SK-N-SH (cell line): Measurements from ENCODE around the gene FLRT1. TPM values are rescaled to one million over a fixed set of nuclear protein-coding genes. Genes with fewer than 3 reads are reported as not detected.

ENCODE experiments used
- CTCF ChIA-PET: fragments of 300-600, 350-600 bp; formaldehyde crosslinking; extraction: SDS; loops from one replicate; lab custom pipeline; 2021; lab: Yijun Ruan, JAX
- POLR2A ChIA-PET: fragments of 350-600 bp; sonication (Branson Sonifier 250); formaldehyde crosslinking; extraction: SDS; loops from one replicate; lab custom pipeline; 2020; ENCODE audit warnings: antibody characterized with exemption, inconsistent platforms; lab: Yijun Ruan, JAX
- DNase-seq: peaks from one replicate; pipeline ENCODE4 v3.0.0; 2012
- H2AFZ ChIP-seq: fragments of 200-600 bp; sonication (generic); 2 replicates; pipeline ENCODE4 v1.8.1; 2016; ENCODE audit warnings: antibody characterized with exemption, mild to moderate bottlenecking, low read depth
- H3F3A ChIP-seq: fragments of 200-600 bp; sonication (generic); replicated peaks from 2 replicates; pipeline ENCODE3; 2016; ENCODE audit warnings: antibody characterized with exemption, mild to moderate bottlenecking; ENCODE audit not compliant: insufficient read depth
- H3K27ac ChIP-seq, 2 experiments: fragments of 200-500 bp in 1 of 2; fragments of 200-600 bp in 1 of 2; sonication (Bioruptor generic) in 1 of 2; sonication (generic), shearing (Covaris generic) in 1 of 2; 2 replicates each; pipeline versions ENCODE4 v1.5.1 to v1.6.1; 2014 to 2016; ENCODE audit warnings: low read depth in 2 of 2, inconsistent platforms in 1 of 2, low read length in 1 of 2, mild to moderate bottlenecking in 1 of 2, mixed read lengths in 1 of 2
- H3K27me3 ChIP-seq: fragments of 200-600 bp; sonication (generic), shearing (Covaris generic); 2 replicates; pipeline ENCODE4 v1.6.1; 2016; ENCODE audit warnings: mixed run types; ENCODE audit not compliant: insufficient read depth
- H3K36me3 ChIP-seq, 2 experiments: fragments of 200-500 bp in 1 of 2; fragments of 200-600 bp in 1 of 2; sonication (Bioruptor generic) in 1 of 2; sonication (generic) in 1 of 2; replicated peaks in 1 of 2; 2 replicates each; pipeline versions ENCODE3 to v1.5.1; 2014 to 2016; ENCODE audit warnings: low read length in 1 of 2, mild to moderate bottlenecking in 1 of 2; ENCODE audit not compliant: insufficient read depth in 2 of 2, control insufficient read depth in 1 of 2
- H3K4me1 ChIP-seq, 2 experiments: fragments of 200-500 bp in 1 of 2; fragments of 200-600 bp in 1 of 2; sonication (Bioruptor generic) in 1 of 2; sonication (generic), shearing (Covaris generic) in 1 of 2; 2 replicates each; pipeline versions ENCODE4 v1.5.1 to v1.6.1; 2014 to 2016; ENCODE audit warnings: low read depth in 1 of 2, low read length in 1 of 2, mixed run types in 1 of 2; ENCODE audit not compliant: insufficient read depth in 2 of 2, control insufficient read depth in 1 of 2
- H3K4me2 ChIP-seq: fragments of 200-600 bp; sonication (generic), shearing (Covaris generic); 2 replicates; pipeline ENCODE4 v1.6.1; 2017; ENCODE audit warnings: mixed run types
- H3K4me3 ChIP-seq, 2 experiments: fragments of 200-500 bp in 1 of 2; fragments of 200-600 bp in 1 of 2; sonication (Bioruptor generic) in 1 of 2; sonication (generic), shearing (Covaris generic) in 1 of 2; 2 replicates each; pipeline versions ENCODE4 v1.5.1 to v1.8.1; 2014 to 2016; ENCODE audit warnings: low read depth in 2 of 2, inconsistent platforms in 1 of 2, low read length in 1 of 2, mild to moderate bottlenecking in 1 of 2, mixed read lengths in 1 of 2, moderate library complexity in 1 of 2
- H3K79me2 ChIP-seq: fragments of 200-600 bp; sonication (generic); 2 replicates; pipeline ENCODE4 v1.8.1; 2017; ENCODE audit warnings: mild to moderate bottlenecking; ENCODE audit not compliant: insufficient read depth
- H3K9ac ChIP-seq: fragments of 200-600 bp; sonication (generic); 2 replicates; pipeline ENCODE4 v1.6.1; 2017; ENCODE audit warnings: mixed run types
- H3K9me2 ChIP-seq: fragments of 200-600 bp; sonication (generic); 2 replicates; pipeline ENCODE4 v1.6.1; 2017; ENCODE audit warnings: mixed run types
- H3K9me3 ChIP-seq: fragments of 200-600 bp; sonication (generic); 2 replicates; pipeline ENCODE4 v1.6.1; 2017; ENCODE audit warnings: mixed run types, mild to moderate bottlenecking, moderate library complexity
- H4K20me1 ChIP-seq: fragments of 200-600 bp; sonication (generic); 2 replicates; pipeline ENCODE4 v1.6.1; 2017; ENCODE audit warnings: mild to moderate bottlenecking, mixed run types; ENCODE audit not compliant: insufficient read depth
- CHD2 ChIP-seq: fragments of 150-350 bp; IDR thresholded peaks from 2 replicates; pipeline ENCODE4 v1.6.1; 2018; ENCODE audit warnings: low read length; ENCODE audit not compliant: partially characterized antibody
- GATA2 ChIP-seq: sonication (generic); formaldehyde crosslinking; IDR thresholded peaks from 2 replicates; pipeline ENCODE4 v1.5.0; 2020; ENCODE audit warnings: mild to moderate bottlenecking, missing genetic modification reagents
- MEF2A ChIP-seq: IDR thresholded peaks from 2 replicates; pipeline ENCODE4 v1.4.0; 2012; ENCODE audit warnings: low read depth, borderline replicate concordance
- MXI1 ChIP-seq: IDR thresholded peaks from 2 replicates; pipeline ENCODE4 v1.6.1; 2012; ENCODE audit warnings: mild to moderate bottlenecking, low read depth, low read length, improper control_type of control experiment
- NFIC ChIP-seq: IDR thresholded peaks from 2 replicates; pipeline ENCODE4 v1.4.0; 2012; ENCODE audit warnings: borderline replicate concordance
- NRF1 ChIP-seq: IDR thresholded peaks from 2 replicates; pipeline ENCODE4 v1.6.1; 2012; ENCODE audit warnings: low read depth, mild to moderate bottlenecking, low read length
- RAD21 ChIP-seq: IDR thresholded peaks from 2 replicates; pipeline ENCODE4 v1.6.1; 2012; ENCODE audit warnings: mild to moderate bottlenecking, low read length
- RCOR1 ChIP-seq: fragments of 150-350 bp; IDR thresholded peaks from 2 replicates; pipeline ENCODE4 v1.6.1; 2017; ENCODE audit warnings: antibody characterized with exemption, low read length
- RXRA ChIP-seq: IDR thresholded peaks from 2 replicates; pipeline ENCODE4 v1.4.0; 2012; ENCODE audit warnings: low read depth, mild to moderate bottlenecking, borderline replicate concordance
- SIN3A ChIP-seq: IDR thresholded peaks from 2 replicates; pipeline ENCODE4 v1.6.1; 2012; ENCODE audit warnings: low read depth, mild to moderate bottlenecking, low read length, moderate library complexity, borderline replicate concordance
- TCF12 ChIP-seq: IDR thresholded peaks from 2 replicates; pipeline ENCODE4 v1.4.0; 2012
- WGBS: methylation state at CpG from one replicate; pipeline ENCODE4 v1.1.6; 2017; ENCODE audit warnings: low lambda C conversion rate; 5-methylcytosine and 5-hydroxymethylcytosine counted together
- polyA plus RNA-seq, 3 experiments: library from polyadenylated mRNA; depleted of rRNA; stranded (reverse); fragments of >200 nt; gene quantifications; 2 replicates each; pipeline ENCODE4 v1.2.3, GENCODE V29; 2012
- TF ChIP-seq, protein P1 (sequence below): fragments of 200-600 bp; sonication (generic); IDR thresholded peaks from 2 replicates; pipeline ENCODE4 v1.6.1; 2017; ENCODE audit warnings: antibody characterized with exemption, mild to moderate bottlenecking, moderate library complexity
- TF ChIP-seq, protein P2 (sequence below): IDR thresholded peaks from 2 replicates; pipeline ENCODE4 v1.4.0; 2012; ENCODE audit warnings: low read depth, borderline replicate concordance

The FLRT1 gene
- polyA plus RNA-seq, 1 of the 3 experiments (the other 2 are of a cell fraction), result 0.03 TPM

DNA sequence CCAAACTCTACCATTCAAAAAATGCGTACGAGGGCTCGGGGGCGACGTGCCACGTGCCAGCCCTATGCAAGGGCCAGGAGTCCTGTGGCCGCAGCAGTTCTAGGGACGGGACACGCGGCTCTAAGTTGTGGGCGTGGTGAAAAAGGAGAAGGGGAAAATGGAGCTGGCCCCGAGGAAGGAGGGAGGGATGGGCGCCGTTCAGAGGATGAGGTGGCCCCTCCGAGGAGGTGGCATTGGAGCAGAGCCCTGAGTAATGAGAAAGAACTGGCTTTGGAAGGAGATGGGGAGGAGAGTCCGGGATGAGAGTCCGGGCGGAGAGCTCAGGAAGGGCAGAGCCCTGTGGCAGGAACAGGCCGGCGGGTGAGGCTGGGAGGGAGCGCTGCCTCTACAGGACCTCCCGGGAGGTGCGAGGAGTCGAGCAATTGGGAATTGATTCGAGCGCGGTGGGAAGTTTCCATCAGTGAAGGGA is 28.5 kb upstream of the FLRT1 start:
- CTCF ChIA-PET, result interaction anchor here (0.6 to 2.6 kb wide), 15 partner anchors 10 to 174 kb away, joined by 3 to 17 read pairs (median 3); partner anchors contain the start of gene FLRT1
- 75% methylated on average over 21 of the region's 27 CpGs for WGBS
- H3K27ac ChIP-seq, result peak overlapping the region in 1 of 2 experiments; percentile 81; a peak in 1 of 4 replicates
- H3F3A ChIP-seq, result no peaks in the 10 kb centered on the region
- no peak overlapping the region for H3K9ac ChIP-seq
- no peak overlapping the region for H3K4me3 ChIP-seq
- DNase-seq, result peak; percentile 80
- H4K20me1 ChIP-seq, result peaks cover 12% of the 10 kb centered on the region; the same call in 1 of the 2 replicates
- no peaks in the 10 kb centered on the region for H3K79me2 ChIP-seq
- peaks cover 0 to 6% of the 10 kb centered on the region in 2 experiments for H3K36me3 ChIP-seq
- TF ChIP-seq, protein P1, sequence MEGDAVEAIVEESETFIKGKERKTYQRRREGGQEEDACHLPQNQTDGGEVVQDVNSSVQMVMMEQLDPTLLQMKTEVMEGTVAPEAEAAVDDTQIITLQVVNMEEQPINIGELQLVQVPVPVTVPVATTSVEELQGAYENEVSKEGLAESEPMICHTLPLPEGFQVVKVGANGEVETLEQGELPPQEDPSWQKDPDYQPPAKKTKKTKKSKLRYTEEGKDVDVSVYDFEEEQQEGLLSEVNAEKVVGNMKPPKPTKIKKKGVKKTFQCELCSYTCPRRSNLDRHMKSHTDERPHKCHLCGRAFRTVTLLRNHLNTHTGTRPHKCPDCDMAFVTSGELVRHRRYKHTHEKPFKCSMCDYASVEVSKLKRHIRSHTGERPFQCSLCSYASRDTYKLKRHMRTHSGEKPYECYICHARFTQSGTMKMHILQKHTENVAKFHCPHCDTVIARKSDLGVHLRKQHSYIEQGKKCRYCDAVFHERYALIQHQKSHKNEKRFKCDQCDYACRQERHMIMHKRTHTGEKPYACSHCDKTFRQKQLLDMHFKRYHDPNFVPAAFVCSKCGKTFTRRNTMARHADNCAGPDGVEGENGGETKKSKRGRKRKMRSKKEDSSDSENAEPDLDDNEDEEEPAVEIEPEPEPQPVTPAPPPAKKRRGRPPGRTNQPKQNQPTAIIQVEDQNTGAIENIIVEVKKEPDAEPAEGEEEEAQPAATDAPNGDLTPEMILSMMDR, result peak; percentile 21; the same call in 1 of the 2 replicates
- TF ChIP-seq NFIC, result no peak
- TF ChIP-seq RCOR1, result no peak
- no peak for TF ChIP-seq SIN3A
- TF ChIP-seq, protein P2, sequence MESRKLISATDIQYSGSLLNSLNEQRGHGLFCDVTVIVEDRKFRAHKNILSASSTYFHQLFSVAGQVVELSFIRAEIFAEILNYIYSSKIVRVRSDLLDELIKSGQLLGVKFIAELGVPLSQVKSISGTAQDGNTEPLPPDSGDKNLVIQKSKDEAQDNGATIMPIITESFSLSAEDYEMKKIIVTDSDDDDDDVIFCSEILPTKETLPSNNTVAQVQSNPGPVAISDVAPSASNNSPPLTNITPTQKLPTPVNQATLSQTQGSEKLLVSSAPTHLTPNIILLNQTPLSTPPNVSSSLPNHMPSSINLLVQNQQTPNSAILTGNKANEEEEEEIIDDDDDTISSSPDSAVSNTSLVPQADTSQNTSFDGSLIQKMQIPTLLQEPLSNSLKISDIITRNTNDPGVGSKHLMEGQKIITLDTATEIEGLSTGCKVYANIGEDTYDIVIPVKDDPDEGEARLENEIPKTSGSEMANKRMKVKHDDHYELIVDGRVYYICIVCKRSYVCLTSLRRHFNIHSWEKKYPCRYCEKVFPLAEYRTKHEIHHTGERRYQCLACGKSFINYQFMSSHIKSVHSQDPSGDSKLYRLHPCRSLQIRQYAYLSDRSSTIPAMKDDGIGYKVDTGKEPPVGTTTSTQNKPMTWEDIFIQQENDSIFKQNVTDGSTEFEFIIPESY, result no peak
- TF ChIP-seq CHD2, result no peak
- no peak overlapping the region for H3K4me2 ChIP-seq
- H3K9me2 ChIP-seq, result no peaks in the 10 kb centered on the region
- peaks cover 0 to 13% of the 10 kb centered on the region in 2 experiments; a peak in 2 of 4 replicates for H3K4me1 ChIP-seq
- H2AFZ ChIP-seq, result no peak overlapping the region
- H3K9me3 ChIP-seq, result no peaks in the 10 kb centered on the region
- POLR2A ChIA-PET, result interaction anchor here (0.9 to 2.1 kb wide), 7 partner anchors 9 to 142 kb away, joined by 3 to 7 read pairs (median 3); partner anchors contain the start of gene COX8A
- no peaks in the 10 kb centered on the region for H3K27me3 ChIP-seq

DNA sequence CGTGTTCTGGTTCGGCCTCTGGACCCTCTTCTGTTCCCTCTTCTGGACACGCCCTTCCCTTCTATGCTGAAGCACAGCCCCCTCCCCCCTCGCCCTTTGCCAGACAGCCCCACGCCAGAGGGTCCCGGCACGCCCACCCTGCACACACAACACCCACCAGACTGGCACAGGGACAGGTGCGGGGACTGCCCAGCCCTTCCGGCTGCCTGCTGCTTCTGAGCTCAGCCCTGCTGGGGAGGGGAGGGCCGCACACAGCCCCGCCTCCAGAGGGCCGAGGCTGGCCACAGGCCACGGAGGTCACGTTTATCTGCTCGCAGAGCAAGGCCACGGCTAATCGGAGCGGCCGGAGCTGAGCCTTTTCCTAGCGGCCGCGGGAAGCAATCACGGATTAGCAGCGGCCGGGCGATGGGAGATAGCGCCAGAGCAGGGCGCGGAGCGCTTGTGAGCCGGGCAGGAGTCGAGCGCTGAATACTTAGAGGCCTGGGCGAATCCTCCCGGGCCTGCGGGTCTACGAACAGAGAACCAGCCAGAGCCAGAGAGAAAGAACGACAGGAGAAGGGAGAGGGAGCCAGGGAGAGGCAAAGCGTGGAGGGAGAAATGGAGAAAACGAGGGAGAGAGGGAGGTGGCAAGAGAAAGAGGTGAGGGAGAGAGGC is 28.0 kb upstream of the FLRT1 start:
- Histone ChIP-seq H3K9me3 (no peaks in the 10 kb centered on the region), H4K20me1 (peaks cover 12% of the 10 kb centered on the region; the same call in 1 of the 2 replicates), H3K9ac (no peak overlapping the region), H3K79me2 (no peaks in the 10 kb centered on the region), H3K4me2 (no peak overlapping the region), H2AFZ (no peak overlapping the region), H3F3A (no peaks in the 10 kb centered on the region), H3K4me1 (peaks cover 0 to 13% of the 10 kb centered on the region in 2 experiments; a peak in 2 of 4 replicates), H3K27ac (peak overlapping the region in 1 of 2 experiments; percentile 81; a peak in 2 of 4 replicates), H3K36me3 (peaks cover 0 to 6% of the 10 kb centered on the region in 2 experiments), H3K27me3 (no peaks in the 10 kb centered on the region), H3K4me3 (no peak overlapping the region), H3K9me2 (no peaks in the 10 kb centered on the region)
- peak; percentile 91 for DNase-seq
- 56% methylated on average over 31 of the region's 40 CpGs for WGBS
- TF ChIP-seq NRF1, result no peak
- peak; percentile 43 for TF ChIP-seq CHD2
- no peak for TF ChIP-seq RXRA
- peak; percentile 52; the same call in 1 of the 2 replicates for TF ChIP-seq MXI1
- TF ChIP-seq TCF12, result no peak
- peak; percentile 35 for TF ChIP-seq RAD21
- no peak for TF ChIP-seq MEF2A
- TF ChIP-seq GATA2 (CRISPR knock-in tag), result peak; percentile 89
- ChIA-PET POLR2A (interaction anchor here (0.7 to 2.1 kb wide), 7 partner anchors 9 to 142 kb away, joined by 3 to 7 read pairs (median 3); partner anchors contain the start of gene COX8A), CTCF (interaction anchor here (0.6 to 2.6 kb wide), 15 partner anchors 10 to 174 kb away, joined by 3 to 17 read pairs (median 3); partner anchors contain the start of gene FLRT1)
